Activated CD8-positive, alpha-beta memory T cell treated with anti-CD3 and anti-CD28 coated beads, Interleukin-2, amount 50 U/mL, for 1 hour (primary cell): ENCODE measurements around the gene ANKS6.
A peak's percentile ranks its signal among the peaks of the same experiment; 100 is the strongest.

Source experiments
- DNase-seq: peaks from one replicate; pipeline ENCODE4 v3.0.0-alpha.2; 2020; ENCODE audit errors: extremely low read depth

Gene ANKS6

DNA sequence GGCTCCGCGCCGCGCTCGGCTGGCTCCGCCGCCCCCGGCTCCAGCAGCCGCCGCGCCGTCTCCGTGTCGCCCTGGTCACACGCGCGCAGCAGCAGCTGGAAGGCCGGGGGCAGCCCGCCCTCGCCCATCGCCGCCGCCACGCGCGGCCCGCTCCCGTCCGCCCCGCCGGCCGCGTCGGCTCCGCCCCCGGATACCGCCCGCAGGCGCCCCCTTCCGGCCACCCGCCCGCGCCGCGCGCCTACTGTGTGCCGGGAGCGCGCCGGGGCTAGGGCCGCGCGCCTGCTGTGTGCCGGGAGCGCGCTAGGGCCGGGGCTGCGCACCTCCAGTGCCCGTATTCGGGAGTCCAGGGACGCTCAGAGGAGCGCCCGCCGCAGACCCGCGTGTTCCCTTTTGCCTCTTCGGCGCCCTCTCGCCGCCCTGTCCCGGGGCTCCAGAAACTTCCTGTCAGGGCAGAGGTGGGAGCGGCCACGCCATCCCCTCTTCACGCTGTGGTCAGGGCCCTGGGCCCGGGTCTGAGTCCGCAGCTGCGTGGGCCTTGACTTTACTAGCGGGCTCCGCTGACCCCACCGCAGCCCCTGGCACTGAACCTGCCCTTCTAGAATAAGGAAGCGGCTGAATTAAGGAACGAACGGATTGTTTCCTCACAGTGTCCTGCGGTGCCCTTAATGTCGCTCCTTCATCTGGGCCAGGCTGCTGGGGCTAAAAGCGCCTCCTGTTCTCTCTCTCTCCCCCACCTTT lies at the start of gene ANKS6:
Gene ANKS6 (minus strand): TSS at position 192 of the 738 bp plus-strand sequence. CDS start 64 bp downstream, at position 128.
- DNase-seq: peak; percentile 26

DNA sequence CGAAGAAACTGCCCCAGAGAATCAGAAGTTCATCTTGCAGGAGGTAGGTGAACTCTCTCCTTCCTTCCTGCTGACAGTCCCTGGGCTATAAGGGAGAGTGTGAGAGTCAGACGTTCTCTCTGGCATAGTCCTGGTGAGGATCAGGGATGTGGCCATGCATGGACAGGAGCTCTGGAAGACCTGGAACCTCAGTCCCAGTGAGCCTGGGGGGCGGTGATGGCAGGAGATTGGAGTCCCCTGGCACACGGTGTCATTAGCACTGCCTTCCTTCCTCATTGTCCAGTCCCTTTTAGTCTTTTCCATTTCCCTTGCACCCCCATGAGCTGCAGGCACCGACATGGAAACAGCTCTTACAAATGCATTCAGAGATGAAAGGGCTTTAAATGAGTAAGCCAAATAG lies 49.7 kb upstream of the ANKS6 start:
- no peak for DNase-seq

DNA sequence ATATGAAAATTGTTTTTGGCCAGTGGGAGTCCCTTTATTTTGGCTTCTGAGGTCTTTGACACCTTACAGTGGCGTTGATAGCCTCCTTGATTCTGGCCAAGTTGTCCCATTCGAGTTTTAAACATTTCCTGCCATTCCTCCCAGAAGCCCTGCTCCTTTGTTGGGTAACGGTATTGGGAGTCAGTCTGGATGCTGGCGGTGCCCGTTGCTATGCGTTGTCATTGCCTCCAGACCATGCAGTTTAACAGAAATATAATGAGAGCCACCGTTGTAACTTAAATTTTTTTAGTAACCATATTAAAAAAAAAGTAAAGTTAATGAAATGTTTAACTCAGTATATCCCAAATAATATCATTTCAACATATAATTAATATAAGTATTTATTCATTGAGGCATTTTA lies 46.2 kb upstream of the ANKS6 start:
- DNase-seq: no peak

DNA sequence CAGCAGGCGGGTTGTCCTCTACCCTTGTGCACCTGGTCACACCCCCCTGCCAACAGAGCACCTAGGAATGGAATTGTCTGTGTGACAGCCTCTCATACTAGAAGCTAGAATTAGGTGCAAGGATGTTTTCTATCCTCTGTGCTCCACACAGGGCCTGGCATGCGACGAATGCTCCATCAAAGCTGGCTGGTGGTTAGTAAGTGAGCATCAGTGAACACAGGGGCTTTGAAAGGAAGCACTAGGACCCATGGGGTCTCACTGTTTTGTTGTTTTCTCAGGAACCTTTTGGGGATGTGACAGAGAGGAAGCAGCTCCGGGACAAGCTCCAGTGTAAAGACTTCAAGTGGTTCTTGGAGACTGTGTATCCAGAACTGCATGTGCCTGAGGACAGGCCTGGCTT lies 43.4 kb upstream of the ANKS6 start:
- DNase-seq: no peak

DNA sequence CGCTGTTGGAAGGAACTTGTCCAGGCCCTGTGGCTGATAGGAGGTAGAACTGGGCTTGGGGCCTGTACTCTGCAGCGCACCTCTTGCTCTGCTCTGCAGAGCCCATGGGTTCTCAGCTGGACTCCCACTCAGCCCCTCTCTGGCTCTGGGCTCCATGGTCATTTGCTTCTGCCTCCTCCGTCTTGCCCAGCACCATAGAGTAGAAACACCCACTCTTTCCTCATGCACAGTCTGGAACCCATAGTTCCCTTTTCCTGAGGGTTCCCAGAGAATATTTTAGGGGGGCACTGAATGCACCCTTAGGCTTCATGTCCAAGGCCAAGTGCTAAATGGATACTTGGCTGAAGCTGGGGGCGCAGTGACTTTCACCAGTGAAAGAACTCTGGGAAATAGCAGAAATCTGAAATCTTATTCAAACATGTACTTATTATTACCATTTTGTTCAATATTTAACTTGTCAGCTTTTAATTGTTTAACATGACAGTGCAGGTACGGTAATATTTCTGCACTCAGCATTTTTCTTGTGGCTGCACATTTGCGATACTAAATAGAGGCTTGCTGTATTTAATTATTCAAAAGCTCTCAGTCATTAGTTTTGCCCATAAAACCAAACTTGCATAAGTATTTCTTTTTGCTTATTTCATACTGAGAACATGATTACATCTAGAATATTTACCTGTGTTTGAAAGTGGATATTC lies 42.7 kb upstream of the ANKS6 start:
- no peak for DNase-seq

DNA sequence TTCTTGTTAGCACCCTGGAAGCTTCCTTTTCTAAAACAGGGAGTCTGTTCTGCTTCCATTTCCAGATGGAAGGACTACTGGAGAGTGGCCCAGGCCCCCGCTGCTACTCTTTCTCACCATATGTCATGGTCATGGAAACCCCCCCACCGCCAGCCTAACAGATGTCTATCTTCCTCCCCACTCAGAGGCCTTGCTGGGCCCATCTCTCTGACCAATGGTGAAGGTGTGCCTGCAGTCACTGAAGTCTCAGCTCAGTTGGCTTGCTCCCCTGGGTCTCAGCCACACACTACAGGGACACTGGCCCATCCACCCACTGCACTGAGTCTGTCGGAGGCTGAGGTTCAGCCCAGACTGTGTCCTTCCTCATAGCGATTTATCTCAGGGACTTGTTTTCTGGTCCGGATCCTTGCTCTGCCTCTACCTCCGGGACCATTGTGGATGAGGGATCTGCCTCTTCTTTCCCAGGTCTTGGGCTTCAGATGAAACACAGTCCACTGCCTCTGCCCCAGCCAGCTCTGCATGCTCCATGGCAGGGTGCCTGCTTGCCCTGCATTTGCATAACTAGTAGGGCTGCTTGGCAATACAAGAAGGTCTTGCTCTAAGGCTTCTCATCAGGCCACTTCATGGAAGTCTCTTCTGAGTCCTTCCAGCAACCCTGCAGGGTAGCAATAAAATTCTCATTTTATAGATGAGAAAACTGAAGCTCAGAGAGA lies 42.0 kb upstream of the ANKS6 start:
- no peak for DNase-seq

DNA sequence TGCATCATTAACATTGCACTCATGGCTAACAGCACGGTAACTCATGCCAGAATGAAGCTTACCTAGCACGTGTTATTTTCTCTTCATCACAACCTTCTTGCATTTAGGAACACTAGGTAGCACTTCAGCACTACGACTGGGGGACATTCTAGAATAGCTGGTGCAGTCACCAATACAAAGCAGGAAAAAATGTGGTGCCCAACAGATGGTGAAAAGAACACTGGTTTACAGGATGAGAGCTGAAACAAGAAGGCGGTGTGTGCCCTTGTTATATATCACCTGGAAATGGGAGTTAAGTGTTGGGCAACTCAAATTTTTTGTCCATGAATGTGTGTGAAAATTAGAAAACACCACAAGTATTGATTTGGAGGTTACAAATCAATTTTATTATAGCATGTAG lies 41.2 kb upstream of the ANKS6 start:
- no peak for DNase-seq

DNA sequence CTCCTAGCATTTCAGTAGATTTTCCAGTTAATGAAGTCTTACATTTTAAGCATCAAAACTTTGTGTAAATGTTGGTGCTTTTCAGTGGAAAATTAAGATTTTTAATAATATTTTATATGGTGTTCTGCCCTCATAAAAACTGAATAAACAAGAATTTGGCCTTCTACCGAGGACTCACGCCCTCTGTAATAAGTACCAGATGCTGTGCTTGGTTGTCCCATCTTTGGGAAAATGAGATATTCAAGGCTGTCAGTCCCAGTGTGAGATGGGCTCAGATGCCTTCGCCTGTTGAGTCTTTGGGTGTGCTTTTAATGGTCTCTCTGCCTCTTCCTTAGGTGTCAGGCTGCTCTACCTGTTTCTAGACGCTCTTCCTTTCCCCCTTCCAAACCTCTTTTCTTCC lies 39.9 kb upstream of the ANKS6 start:
- DNase-seq: no peak

DNA sequence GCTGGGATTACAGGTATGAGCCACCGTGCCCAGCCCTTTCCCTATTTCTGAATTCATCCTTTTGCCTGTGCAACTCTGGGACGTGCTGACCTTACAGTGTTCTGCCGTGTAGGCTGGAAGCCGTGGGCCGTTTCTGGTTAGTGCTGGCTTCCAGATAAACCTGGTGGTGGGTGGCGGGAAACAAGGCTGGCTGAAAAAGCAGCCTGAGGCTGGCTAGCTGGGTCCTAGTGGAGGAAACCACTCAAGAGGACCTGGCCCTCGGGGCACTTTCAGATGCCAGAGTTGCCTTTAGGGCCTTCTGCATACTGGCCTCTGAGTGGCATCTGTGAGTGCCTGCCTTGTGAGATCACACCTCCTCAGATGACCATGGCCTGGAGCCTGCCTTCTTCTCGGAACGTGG lies 38.0 kb upstream of the ANKS6 start:
- no peak for DNase-seq

DNA sequence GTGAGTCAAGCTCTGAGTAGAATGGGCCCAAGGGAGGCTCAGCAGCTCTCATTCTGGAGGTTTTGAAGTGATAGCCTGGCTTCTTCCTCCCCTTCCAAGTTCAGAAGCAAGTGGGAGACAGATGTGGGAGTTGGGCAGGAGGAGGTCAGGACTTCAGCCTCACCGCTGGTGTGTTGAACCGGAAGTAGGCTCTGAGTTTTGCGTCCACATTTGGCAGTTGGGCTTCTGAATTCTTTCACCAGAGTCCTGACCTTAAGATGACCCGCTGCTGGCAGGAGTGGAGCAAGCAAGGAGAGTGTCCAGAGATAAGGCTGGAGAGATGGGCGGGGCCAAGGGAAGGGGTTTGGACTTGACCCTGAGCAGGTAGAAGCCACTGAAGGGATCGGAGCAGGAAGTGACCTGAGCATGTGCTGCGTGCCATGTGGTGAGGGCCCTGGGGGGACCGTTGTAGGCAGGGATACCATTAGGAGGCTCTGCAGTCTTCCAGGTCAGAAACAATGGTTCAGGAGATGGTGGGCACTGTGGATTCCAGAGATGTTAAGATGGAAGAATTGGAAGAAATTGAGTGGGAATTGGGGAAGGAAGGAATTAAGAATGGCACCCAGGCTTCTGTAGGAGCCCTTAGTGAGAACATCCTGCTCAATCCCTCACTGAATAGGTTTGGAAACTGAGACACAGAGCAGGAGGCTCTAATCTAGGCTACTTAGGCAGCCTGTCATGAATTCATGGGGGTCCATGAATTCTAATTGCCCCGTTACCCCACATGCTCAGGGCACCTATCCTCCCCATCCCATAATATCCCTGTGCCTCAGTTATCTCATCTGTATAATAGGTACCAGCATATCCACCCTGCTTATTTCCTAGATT lies 37.0 kb upstream of the ANKS6 start:
- no peak for DNase-seq

DNA sequence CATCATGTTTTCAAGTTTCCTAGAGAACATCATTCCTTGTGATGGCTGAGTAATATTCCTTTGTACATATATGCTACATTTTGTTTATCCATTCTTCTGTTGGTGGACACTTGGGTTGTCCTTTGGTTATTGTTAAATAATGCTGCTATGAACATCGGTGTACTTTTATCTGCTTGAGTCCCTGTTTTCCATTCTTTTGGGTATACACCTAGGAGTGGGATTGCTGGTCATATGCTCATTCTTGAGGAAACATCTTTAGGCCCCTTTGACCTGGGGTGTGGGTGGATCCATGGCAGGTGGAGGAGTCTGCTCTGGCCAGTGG lies 36.4 kb upstream of the ANKS6 start:
- no peak for DNase-seq

DNA sequence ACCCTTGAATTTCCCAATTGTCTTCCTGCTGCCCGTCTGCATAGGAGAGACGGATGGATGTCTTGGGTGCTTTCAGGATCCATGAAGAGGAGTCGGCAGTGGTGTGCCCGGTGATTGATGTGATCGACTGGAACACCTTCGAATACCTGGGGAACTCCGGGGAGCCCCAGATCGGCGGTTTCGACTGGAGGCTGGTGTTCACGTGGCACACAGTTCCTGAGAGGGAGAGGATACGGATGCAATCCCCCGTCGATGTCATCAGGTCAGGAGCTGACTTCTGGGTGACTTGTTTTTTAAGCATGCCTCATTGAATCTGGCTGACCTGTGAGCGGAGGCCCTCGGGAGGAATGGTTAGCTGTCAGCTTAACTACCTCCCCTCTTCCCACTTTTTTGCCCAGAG lies 35.3 kb upstream of the ANKS6 start:
- DNase-seq: no peak

DNA sequence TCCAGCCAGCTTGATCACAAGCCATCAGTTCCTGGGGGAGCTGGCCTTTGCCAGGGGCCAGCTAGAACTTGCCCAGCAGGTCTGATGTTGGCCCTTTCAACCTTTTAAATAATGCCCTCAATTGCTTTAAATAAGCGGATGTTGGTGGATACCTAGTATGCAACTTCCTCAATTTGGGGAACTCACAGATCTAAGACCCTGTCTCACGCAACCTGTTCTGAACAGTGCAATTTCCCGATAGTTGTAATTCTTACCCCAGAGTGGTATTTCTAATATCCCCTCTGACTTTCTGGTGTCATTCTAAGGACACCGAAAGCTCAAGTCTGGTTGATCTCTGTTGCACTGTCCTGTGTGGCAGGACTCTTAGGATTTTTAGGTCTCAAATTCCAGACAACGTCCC lies 34.2 kb upstream of the ANKS6 start:
- DNase-seq: no peak

DNA sequence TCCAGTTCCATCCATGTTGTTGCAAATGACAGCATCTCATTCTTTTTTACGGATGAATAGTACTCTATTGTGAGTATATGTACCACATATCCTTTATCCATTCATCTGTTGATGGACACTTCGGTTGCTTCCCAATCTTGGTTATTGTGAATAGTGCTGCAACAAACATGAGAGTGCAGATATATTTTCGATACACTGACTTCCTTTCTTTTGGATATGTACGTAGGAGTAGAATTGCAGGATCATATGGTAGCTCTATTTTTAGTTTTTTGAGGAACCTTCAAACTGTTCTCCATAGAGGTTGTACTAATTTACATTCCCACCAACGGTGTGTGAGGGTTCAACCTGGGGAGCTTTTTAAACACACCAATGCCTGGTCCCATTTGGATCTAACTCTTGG lies 33.4 kb upstream of the ANKS6 start:
- DNase-seq: no peak

DNA sequence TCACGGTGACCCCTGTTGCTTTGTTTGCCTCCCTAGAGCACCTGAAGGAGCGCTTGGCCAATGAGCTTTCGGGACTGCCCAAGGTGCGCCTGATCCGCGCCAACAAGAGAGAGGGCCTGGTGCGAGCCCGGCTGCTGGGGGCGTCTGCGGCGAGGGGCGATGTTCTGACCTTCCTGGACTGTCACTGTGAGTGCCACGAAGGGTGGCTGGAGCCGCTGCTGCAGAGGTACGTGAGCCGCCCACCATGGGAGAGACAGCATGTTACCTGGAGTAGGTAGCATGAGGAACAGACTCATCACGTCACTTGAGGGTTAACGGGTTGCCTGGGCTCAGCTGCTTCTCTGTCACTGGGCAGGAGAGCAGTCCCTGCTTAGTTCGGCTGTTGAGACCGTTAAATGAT lies 30.4 kb upstream of the ANKS6 start:
- DNase-seq: no peak

DNA sequence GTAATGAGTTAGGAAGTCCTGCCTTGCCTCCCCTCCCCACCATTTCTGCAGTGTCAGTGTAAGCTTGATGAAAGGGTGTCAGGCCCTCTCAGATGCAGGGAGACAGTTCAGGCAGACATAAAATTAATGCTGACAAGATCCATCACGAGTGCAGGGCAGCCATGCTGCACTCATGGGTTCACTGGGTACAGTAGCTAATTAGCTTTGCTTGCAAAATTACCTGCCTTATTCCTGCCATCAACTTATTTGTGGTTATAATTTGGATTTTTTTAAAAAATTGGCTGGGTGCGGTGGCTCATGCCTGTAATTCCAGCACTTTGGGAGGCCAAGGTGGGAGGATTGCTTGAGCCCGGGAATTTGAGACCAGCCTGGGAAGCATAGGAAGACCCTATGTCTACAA lies 29.1 kb upstream of the ANKS6 start:
- DNase-seq: no peak

DNA sequence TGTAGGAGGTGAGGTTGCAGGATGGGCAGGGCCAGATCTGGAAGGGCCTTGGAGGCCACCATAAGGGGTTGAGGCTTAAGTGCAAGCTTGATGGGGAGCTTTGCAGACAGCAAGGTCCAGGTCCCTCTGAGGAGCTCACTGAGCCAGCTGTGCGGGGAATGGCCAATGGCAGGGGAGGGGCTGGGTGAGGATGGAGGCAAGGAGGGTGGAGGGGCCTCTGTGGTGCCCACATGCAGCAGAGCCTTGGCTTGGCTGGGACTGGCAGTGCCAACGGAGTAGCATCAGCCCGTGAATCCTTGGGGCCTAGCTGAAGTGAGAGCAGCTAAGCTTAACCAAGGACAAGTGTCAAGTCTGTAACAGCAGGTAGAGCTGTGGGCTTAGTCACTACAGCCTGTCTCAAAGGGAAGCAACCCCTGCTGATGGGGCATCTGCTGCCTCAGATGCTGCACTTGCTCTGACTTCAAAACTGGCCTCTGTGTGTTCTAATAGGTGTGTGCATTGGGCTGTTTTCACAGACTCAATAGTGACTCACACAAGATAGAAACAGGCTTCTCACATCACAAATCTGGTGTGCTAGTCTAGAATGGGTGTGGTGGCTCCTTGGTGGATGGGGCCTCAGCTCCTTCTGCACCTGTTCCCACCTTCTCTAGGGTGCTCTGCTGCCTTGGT lies 27.4 kb upstream of the ANKS6 start:
- DNase-seq: no peak

DNA sequence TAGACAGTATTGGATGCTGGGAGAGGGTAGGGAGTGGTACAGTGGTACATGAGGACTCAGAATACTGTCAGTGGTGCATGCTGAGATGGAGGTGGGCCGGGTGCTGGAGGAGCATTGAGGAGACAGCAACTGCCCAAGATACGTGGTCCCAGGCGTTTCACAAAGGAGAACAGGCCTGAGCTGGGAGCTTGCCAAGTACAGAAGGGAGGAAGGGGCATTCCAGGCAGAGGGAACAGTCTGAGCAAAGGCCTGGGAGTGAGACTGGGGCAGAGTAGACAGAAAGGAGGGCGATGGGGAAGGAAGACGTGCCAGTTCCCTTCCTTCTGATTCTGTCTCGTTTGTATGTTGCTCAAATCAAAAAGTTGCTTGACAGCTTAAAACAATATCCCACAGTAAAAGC lies 26.3 kb upstream of the ANKS6 start:
- no peak for DNase-seq

DNA sequence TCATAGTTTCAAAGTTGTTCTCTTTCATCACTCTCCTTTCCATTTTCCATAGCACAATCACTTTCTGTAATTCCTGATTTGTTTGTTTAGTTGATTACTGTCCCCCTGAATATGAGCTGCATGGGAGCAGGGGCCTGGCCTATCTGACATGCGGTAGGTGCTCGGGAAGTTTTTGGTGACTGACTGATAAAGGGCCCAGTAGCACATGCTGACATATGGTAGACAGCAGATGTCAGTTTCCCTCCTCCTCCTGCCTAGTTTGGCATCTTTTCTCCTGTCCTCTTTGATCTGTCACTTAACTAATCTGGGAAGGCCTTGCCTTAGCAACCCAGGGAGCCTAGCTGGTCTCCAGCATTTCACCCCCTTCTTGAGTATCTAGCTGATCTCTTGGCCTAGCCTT lies 25.5 kb upstream of the ANKS6 start:
- DNase-seq: no peak

DNA sequence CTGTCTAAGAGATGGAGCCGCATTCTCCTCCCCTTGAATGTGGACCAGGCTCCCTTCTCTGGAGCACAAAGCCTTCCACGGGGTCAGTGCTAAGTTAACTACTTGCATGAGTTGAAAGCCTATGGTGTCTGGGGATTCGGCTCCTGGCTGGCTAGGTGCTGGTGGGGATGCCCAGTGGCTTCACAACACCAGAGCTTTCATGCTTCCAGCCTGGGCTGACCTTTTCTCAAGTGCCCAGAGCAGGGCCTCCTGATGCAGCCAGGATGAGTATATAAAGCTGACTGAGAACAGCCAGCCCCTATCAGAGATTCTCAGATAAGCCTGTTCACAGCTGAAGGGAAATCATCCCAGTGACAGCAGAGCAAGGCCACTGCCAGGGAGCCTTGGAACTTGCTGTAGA lies 22.9 kb upstream of the ANKS6 start:
- no peak for DNase-seq

DNA sequence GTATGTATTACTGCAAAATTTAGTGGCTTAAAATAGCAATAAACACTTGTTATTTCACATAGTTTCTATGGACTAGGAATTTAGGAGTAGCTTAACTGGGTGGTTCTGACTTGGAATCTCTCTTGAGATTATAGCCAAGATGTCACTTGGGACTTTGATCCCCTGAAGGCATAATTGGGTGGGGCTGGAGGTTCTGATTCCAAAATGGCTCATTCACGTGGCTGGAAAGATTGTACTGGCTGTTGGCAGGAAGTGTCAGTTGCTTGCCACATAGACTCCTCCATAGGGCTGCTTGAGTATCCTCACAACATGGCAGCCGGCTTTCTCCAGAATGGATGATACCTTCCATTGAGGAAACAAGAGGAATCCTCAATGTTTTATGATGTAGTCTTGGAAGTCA lies 22.4 kb upstream of the ANKS6 start:
- no peak for DNase-seq
